Activated CD8-positive, alpha-beta memory T cell treated with anti-CD3 and anti-CD28 coated beads for 36 hours (primary cell): ENCODE data around the gene PSMD14. TPM values are rescaled to one million over a fixed set of nuclear protein-coding genes. Genes with fewer than 3 reads are reported as not detected.

Source experiments
- CTCF ChIA-PET: fragments of 350-600 bp; sonication (Branson Sonifier 250); formaldehyde crosslinking; loops from one replicate; lab custom pipeline; 2021; ENCODE audit warnings: antibody characterized with exemption; lab: Charles Lee
- POLR2A ChIA-PET: fragments of 350-600 bp; sonication (Branson Sonifier 250); formaldehyde crosslinking; loops from one replicate; lab custom pipeline; 2021; ENCODE audit warnings: antibody characterized with exemption; lab: Charles Lee
- total RNA-seq, 2 experiments: library from RNA; stranded (reverse); gene quantifications; one replicate each; pipeline ENCODE4 v1.2.3, GENCODE V29; 2021

Gene PSMD14
- total RNA-seq, 2 experiments from 2014 or later: 99.1 to 105 TPM

DNA sequence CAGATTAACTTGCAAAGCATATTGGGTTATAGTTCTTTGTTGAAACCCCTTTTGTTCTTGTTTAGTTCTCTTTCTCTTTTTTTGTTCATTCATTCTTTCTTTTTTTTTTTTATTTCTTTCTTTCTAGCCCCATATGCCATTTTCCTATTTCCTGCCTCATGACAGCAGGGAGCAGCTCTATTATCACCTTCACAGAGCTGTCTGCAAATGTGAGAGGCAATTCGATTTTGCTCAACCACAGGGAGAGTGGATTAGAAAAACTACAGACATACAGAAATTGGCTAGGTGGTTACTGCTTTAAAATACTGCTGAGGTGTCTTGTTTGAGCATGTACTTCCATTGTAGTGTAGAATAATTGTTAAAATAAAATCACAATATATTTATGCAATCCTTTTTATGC, 63.6 kb downstream of the PSMD14 start:
- ChIA-PET CTCF (no interaction called here), POLR2A (no interaction called here)

DNA sequence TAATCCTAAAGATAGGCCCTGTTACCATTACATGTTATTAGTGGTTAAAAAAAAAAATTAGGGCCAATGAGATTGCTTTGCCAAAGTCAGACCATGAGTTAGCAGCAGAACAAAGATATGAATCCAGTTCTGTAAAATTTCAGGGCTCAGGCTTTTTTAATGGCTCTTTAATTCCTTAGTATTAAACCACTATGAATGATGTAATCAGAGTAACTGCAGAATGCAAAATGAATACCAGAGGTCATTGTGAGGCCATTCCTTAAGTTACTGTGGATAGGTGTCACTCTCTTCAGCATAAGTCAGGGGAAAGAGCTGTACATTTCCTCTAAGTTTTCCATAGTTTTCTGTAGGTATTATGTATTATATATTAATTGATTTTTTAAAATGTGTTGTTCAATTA, 65.7 kb downstream of the PSMD14 start:
- POLR2A ChIA-PET: no interaction called here
- CTCF ChIA-PET: no interaction called here

DNA sequence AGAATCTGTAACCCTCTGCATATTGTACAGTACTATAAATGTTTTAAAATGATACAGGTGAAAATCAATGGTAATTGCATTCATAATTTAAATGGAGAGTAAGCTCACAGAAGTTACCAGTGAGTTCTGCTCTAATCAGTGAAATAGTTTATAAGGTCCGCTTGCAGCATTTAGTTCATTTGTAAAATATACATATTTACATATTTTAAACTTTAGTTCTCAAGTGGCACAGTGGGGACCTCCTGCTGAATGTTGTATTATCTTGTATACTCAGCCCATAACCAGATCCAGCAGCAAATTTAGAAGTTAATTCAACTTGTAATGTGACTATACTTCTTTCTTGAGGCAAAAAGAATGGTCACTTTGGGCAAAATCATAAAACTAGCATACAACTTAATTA, 66.2 kb downstream of the PSMD14 start:
- ChIA-PET CTCF (no interaction called here), POLR2A (no interaction called here)

DNA sequence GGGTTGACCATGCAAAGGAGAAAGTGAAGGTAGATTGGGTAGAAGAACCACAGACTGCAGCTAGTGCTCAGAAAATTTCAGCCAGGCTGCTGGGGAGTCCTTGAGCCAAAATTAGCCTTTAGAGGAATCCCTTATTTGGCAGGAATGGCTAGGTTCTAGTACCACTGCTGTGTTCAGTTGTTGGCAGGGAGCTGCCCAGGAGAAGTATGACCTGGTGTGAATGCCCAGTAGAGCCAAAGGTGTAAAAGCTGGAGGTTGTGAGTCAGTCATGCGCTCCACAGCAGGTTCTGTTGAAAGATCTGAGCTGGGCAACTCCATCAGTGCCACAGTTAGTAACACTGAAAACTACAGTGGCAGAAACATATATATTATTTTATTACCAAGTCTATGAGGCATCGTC, 71.5 kb downstream of the PSMD14 start:
- ChIA-PET POLR2A (no interaction called here), CTCF (no interaction called here)

DNA sequence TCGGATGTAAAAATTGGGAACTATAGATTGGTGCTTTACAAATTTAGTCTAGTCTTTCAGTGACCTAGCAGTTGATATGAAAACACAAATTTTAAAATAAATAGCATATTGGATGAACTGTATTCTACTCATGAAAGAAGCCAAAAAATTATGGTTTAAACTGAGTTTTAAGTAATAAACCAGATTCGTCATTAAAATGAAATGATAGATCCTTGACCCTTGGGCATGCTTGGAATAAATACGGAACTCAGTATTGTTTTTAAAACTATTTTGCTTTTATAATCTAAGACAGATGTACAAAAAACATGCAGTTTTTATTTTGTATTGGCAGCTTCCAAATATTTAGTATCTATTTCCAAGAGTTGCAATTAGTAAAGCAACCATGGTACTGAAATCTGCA, 73.3 kb downstream of the PSMD14 start:
- ChIA-PET CTCF (no interaction called here), POLR2A (no interaction called here)

DNA sequence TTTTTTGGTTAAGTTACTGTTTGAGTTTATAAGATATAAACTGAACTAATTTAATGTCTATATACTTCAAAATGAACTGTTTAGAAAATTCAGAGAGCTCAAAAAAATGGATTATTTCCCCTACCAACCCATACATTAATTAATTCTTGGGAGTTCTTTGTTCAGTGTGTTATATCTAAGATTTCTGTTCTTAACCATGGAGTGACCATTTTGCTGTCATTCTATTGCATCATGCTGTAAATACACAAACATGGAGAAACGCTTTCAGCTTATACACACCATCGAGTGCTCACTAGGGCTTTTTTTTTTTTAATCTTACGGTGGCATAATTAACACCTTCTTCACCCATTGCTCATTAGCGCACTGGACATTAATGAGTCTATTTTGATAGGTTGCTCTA, 74.5 kb downstream of the PSMD14 start:
- ChIA-PET CTCF (no interaction called here), POLR2A (no interaction called here)

DNA sequence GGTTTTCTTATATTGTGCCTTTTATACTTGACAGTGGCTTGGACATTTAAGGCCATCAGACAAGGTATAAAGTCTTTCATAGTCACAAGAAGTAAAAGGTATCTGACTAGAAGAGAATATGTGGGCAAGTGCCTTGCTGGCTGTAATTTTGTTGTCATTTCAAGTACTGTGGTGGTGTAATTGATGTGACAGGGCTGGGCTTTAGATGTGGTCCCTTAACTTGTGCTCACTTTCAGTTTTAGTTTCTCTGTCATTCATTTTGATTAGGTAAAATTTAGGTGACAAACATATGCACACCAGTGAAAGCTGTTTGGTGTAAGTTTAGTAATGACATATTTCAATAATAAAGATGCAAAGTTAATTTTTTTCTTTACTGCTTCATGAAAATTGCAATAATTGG, 76.6 kb downstream of the PSMD14 start:
- CTCF ChIA-PET: no interaction called here
- POLR2A ChIA-PET: no interaction called here

DNA sequence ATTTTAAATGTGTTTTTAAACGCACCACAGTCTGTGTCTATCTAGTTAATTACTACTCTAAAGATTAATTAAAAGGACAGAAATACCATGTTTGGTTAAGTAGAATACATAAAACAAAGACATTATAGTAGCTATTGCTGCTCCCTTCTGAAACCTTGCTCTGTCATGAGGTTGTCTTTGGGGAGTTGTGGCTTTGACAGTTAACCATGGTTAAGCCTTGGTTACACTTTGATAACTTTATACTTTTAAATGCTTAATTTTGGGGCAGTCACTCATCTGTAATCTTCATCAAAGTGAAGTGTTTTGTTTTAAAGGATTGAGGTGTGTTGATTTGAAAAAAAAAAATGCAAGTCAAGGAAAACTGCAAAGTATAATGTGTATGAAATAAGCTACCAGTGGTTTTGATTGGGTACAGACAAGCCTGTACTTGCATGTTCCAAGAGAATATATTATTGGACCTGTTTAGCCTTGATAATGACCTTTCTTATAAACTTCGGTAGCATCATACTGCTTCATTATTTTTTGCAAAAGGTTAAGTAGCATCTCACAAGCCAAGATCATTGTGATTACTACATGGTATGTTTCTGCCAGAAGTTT, 78.1 kb downstream of the PSMD14 start:
- ChIA-PET POLR2A (no interaction called here), CTCF (no interaction called here)

DNA sequence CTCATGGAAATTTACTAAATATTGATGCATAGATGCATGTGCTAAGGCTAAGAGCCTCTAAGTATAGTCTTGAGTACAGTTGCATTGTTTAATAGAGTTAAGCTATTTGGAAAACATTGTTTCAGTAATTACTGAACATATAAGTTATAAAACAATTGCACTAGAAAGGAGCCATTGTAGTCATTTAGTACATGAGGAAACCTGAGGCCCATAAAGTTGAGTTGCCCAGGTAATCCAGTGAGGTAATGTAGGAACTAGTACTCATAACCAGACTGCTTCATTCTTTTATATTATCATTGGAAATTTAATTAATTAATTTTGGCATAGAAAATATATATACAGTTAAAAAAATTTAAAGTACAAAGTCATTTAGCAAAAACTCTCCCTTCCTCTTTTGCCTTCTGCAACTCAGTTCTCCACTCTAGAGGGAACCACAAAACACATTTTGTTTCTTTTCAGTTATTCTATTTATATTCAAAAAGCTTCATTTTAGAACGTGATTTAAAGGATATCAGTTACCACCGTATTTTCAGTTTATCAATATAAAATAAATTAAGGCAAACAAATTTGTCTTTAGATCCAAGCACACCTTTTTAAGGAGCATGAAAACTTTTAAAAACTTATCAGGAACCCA, 80.0 kb downstream of the PSMD14 start:
- ChIA-PET POLR2A (no interaction called here), CTCF (no interaction called here)

DNA sequence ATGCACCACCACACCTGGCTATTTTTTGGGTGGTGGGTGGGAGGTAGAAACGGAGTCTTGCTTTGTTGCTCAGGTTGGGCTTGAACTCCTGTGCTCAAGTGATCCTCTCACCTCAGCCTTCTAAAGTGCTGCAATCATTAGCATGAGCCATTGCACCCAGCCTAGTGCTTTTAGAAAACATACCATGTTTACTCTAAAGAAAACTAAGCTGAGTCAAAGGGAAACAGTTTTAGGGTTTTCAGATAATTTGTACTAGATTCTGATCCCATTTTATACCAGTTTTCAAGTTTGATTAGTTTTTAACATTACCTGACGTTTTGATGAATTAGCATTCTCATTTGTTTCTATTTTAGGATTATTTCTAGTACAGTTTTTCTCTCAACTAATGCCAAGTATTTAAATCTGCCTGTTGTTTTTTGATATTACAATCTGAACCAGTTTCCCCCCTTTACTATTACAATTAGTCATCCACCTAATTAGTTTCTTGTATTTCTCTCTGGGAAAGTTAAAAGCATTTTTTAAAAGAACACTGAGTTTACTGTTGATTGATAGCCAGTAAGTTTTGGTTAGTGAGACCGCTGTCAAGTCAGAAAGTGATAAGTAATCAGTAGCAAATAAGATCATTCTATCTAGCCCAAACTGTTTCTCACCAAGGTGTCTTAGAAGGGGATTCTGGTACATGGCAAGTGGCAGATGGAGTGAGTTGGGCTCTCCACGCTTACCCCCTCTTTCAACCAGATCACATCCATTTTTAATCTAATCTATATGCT, 83.7 kb downstream of the PSMD14 start:
- POLR2A ChIA-PET: no interaction called here
- CTCF ChIA-PET: no interaction called here

DNA sequence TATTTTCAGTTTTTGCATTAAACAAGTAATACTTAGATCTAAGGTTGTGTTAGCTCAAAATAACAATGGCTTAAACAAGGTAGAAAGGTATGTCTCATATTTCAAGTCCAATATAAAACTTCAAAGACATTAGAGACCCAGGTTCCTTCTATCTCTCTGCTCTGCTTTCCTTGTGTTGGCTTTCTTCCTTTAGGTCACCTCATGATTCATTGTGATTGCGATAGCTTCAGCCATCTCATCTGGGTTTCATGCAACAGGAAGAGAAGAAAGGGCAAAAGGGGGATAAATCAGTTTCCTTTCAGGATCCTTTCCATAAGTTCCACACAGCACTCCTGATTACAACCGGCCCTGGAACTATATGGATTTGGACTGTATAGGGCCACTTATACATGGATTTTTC, 91.9 kb downstream of the PSMD14 start:
- ChIA-PET CTCF (interaction anchor here (0.6 kb wide), 1 partner anchor 61 kb away, joined by 4 read pairs; no protein-coding TSS in a partner anchor), POLR2A (no interaction called here)

DNA sequence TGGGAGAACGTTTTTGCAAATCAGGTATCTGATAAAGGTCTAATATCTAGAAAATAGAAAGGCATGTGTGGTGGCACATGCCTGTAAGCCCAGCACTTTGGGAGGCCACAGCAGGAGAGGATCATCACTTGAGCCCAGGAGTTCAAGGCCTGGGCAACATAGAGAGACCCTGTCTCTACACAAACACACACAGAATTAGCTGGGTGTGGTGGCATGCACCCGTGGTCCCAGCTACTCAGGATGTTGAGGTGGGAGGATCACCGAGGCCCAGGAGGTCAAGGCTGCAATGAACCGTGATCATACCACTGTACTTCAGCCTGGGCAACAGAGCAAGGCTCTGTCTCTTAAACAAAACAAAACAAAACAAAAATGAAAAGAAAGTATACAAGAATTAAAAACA, 94.1 kb downstream of the PSMD14 start:
- POLR2A ChIA-PET: no interaction called here
- CTCF ChIA-PET: no interaction called here

DNA sequence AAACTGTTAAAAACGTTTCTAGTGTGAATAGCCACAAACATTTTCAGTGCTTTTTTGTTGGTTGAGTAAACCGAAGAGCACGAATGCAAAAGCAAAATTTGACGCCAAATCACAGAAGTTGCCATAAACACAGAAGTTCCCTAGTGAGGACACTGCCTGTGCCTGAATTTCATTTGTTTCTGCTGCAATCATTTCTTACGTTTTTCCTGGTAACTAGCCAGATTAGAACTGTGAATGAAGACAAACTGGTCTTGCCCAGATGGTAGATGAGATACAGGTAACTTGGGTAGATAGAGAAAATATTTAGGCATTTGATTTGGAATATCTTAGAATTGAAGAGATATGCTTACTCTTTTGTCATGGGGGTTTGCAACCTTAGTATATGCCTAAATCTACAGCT, 98.1 kb downstream of the PSMD14 start:
- CTCF ChIA-PET: no interaction called here
- POLR2A ChIA-PET: no interaction called here

DNA sequence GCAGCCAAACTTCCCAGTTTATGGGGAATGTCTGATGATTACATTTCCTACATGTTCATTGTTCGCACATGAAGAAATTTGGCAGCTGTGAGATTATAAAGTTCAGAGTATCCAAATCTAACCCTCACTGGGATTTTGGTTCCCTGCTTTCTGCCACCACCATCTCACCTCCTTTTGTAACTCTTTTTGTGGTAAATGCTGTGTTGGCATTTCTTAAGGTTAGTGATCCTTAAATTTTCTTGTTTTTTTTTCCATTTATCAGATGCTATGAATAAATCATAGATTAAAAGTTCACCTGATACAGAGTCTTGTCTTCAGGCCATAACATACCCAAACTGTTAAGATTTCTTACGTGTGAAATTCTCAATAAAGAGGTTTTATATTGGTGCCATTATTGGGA, 99.4 kb downstream of the PSMD14 start:
- ChIA-PET CTCF (no interaction called here), POLR2A (no interaction called here)

DNA sequence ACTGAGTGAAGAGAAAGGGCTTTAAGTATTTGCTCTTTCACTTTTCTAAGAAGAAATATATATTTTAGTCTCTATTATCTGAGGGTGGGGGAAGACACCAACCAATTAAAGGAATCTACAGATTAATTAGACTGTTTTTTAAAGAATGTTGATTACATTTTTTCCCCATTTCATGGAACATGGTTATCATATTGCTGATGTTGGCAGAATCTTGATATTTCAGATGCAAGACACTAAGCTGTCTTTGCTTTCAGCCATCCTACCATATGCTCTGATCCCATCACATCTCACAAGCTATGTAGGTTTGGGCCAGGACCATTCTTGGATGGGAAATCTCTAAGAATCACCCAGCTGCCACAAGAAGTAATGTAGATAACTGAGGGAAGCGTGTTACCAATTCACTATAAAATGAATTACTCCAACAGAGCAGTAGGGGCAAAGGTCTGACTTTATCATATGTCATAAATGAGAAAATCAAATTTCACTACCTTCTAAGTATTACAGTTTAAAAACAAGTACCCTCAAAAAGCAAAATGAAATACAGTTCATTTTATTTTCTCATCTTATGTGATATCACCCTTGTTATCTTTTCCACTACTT, 101.2 kb downstream of the PSMD14 start:
- ChIA-PET CTCF (no interaction called here), POLR2A (no interaction called here)

DNA sequence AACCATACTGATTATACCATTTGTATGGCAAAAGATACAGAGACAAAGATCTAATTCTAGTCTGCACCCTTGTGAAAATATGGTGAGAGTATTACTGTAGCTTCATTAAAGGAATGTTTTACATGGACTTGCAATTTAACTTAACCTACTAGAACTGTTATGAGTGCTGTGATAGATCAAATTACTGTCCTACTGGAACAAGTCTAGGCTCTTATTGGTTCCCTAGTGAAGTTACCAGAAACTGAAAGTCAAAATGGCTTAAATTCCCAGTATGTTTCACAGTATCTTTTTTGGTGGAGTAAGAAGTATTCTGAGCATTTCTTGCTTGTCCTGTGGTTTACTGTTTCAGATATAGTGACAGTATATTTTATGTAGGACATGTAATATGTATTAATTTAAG, 104.1 kb downstream of the PSMD14 start:
- POLR2A ChIA-PET: no interaction called here
- CTCF ChIA-PET: no interaction called here

DNA sequence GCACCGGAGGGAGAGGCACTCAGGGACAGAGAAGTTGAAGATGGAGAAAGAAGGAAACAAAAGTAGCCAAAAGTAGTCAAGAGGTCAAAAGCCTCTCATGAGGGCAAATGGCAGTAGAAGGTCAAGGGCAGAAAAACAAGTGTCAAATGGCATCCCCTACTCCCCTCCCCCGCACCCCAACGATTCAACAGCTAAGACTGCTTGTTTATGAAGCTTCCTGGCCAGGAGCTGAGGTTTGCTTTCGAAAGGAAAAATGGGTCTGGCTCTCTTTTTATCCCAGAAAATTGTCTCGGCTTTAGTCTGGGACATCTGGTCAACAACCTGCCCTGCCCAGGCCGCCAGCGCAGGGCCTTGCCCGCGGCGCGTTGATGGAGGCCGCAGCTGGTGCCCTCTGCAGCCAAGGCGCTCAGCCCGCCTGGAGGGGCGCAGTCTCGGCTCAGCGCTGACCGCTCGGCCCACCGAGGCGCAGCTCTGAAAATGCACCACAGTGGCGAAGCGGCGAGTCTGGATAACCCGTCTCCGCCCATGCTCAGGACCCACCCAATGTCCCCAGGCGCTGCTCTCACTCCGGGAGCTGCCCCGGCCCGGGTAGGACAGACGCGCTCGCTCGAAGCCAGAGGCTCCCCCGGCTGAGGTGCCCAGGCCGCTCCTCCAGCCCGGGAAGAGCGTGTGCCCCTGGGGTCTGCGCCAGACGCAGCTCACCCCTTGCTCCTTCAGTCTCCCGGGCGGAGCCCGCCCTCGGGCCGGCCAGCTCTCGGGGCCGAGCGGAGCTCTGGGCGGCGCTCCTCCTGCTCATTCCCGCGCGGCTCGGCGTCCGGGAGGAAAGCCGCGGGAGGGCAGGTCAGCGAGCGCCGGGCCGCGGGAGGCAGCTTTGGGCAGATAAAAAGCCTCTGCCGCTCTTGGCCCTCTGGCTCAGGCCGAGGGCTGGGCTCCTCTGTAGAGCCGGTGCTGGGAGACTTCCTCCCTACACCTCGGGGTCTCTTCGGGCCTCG, 106.1 kb downstream of the PSMD14 start:
- POLR2A ChIA-PET: no interaction called here
- CTCF ChIA-PET: no interaction called here

DNA sequence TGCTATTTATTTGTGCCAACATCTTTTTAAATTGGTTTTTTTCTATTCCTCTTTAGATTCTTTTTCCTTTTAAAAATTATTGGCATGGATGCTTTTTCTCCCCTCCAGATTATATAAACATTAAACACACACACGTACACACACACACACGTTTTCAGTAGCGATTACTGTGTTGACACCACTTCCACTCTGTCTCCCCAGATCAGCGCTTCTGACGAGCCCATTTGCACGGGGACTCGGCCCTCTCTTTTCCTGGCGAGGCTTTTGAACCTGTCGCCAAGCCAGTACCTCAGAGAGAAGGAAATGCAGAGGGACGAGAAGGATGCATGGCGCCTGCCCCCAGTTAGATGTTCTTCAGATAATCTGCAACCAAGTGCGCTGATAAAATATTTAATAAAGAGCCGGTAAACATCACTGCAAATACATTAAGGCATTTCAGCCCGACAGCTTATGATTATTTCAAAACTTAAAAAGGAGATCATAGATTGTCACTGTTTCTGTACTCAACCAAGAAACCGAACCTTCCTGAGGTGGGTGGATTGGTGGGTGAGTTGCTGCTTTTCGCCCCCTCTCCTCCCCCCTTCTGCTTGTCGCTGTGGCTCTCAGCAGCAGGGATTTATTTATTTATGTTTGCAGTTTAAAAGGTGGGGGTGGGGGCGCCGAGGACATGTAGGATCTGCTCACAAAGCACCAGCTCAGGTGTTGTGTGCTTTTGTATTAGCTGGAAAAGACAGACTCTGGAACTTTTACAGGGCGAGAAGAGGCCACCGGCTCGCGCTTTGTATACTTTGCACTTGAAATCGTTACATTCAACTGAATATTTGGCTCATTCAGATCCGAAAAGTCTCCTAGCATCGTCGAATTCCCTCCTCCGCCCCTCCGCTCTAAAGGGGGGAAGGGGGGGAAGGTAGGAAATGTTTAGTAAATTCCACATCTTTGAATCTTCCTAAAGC, 107.1 kb downstream of the PSMD14 start:
- ChIA-PET POLR2A (no interaction called here), CTCF (no interaction called here)
